A549 (cell line): ENCODE measurements around the gene ACTR1A. TPM values are rescaled to one million over a fixed set of nuclear protein-coding genes. Genes with fewer than 3 reads are reported as not detected.
"Not testable (repeated sequence)": the region's sequence is repeated elsewhere in the genome, so short reads cannot be mapped to it uniquely, and the experiment has no call there.

ENCODE experiments used
- ATAC-seq, 2 experiments: fragments of 200-7000 bp in 1 of 2; fragments of >200 bp in 1 of 2; cut with Nextera tagmentation in 1 of 2; cut with Tn5 transposase in 1 of 2; 3 replicates each; pipeline versions ENCODE4 v1.8.0 to v1.9.1; 2018 to 2020; ENCODE audit warnings: mild to moderate bottlenecking in 1 of 2, moderate library complexity in 1 of 2
- CTCF ChIA-PET: fragments of 300-600 bp; sonication (Branson Sonifier 250); formaldehyde crosslinking; extraction: SDS; loops from one replicate; lab custom pipeline; 2021; ENCODE audit warnings: antibody characterized with exemption, inconsistent platforms; lab: Yijun Ruan, JAX
- POLR2A ChIA-PET: fragments of 350-600 bp; formaldehyde crosslinking; extraction: SDS; loops from one replicate; lab custom pipeline; 2021; ENCODE audit warnings: antibody characterized with exemption, inconsistent platforms; lab: Yijun Ruan, JAX
- DNase-seq, 2 experiments: peaks; one replicate each; pipeline versions ENCODE4 v3.0.0 to v3.0.0-alpha.2; 2011 to 2016; ENCODE audit warnings: low read depth in 1 of 2, low spot score in 1 of 2
- FAIRE-seq: peaks from 2 replicates; lab custom pipeline; 2011; peaks lifted over from hg19 to GRCh38; lab: Jason Lieb, UNC
- H3K27ac ChIP-seq, 2 experiments: fragments of >200 bp; sonication (Bioruptor Twin); formaldehyde crosslinking; 3 replicates each; pipeline ENCODE4 v1.5.1; 2016 to 2017
- H3K4me1 ChIP-seq: fragments of >200 bp; sonication (Bioruptor Twin); formaldehyde crosslinking; 3 replicates; pipeline ENCODE4 v1.6.1; 2016
- H3K4me2 ChIP-seq: fragments of >200 bp; sonication (Bioruptor Twin); formaldehyde crosslinking; 3 replicates; pipeline ENCODE4 v1.6.1; 2016
- H3K4me3 ChIP-seq: fragments of >200 bp; sonication (Bioruptor Twin); formaldehyde crosslinking; 3 replicates; pipeline ENCODE4 v1.5.1; 2016
- H3K9me3 ChIP-seq: fragments of >200 bp; sonication (Bioruptor Twin); formaldehyde crosslinking; 3 replicates; pipeline ENCODE4 v1.6.1; 2016
- CEBPB ChIP-seq, 2 experiments: fragments of >200 bp in 1 of 2; sonication (Bioruptor Twin) in 1 of 2; formaldehyde crosslinking in 1 of 2; IDR thresholded peaks; 2 replicates each; pipeline ENCODE4 v1.6.1; 2012 to 2016
- CTCF ChIP-seq: fragments of >200 bp; sonication (Bioruptor Twin); formaldehyde crosslinking; IDR thresholded peaks from 3 replicates; pipeline ENCODE4 v1.5.1; 2016
- E2F6 ChIP-seq: IDR thresholded peaks from 2 replicates; pipeline ENCODE4 v1.6.1; 2012; ENCODE audit warnings: low read depth, borderline replicate concordance
- ESRRA ChIP-seq: fragments of 150-350 bp; IDR thresholded peaks from 2 replicates; pipeline ENCODE4 v1.6.1; 2014; ENCODE audit warnings: mild to moderate bottlenecking, low read length, borderline replicate concordance
- FOSL2 ChIP-seq, 2 experiments: fragments of 450-650 bp in 1 of 2; fragments of >200 bp in 1 of 2; sonication (Bioruptor Twin) in 1 of 2; formaldehyde crosslinking; IDR thresholded peaks; 2 replicates each; pipeline versions ENCODE4 v1.5.0 to v1.6.1; 2016 to 2020; ENCODE audit warnings: mild to moderate bottlenecking in 1 of 2, moderate library complexity in 1 of 2
- FOXS1 ChIP-seq: fragments of 250-450 bp; sonication (Bioruptor Pico); IDR thresholded peaks from 2 replicates; pipeline ENCODE4 v1.5.0; 2020; ENCODE audit warnings: mild to moderate bottlenecking, moderate library complexity
- GATA3 ChIP-seq: IDR thresholded peaks from 2 replicates; pipeline ENCODE4 v1.6.1; 2012; ENCODE audit warnings: borderline replicate concordance
- HDAC2 ChIP-seq: fragments of 200-600 bp; sonication (generic); IDR thresholded peaks from 2 replicates; pipeline ENCODE4 v1.6.1; 2016
- JUN ChIP-seq, 2 experiments: fragments of >200 bp; sonication (Bioruptor Twin); formaldehyde crosslinking; IDR thresholded peaks; 2 replicates in 1 of 2; 3 replicates in 1 of 2; pipeline ENCODE4 v1.6.1; 2016 to 2017
- PBX3 ChIP-seq: IDR thresholded peaks from 2 replicates; pipeline ENCODE4 v1.6.1; 2012
- PHF8 ChIP-seq: fragments of 200-600 bp; sonication (generic); IDR thresholded peaks from 2 replicates; pipeline ENCODE4 v1.6.1; 2016; ENCODE audit warnings: low read depth, mild to moderate bottlenecking, antibody characterized with exemption, moderate library complexity, borderline replicate concordance
- RAD21 ChIP-seq, 2 experiments: fragments of >200 bp in 1 of 2; sonication (Bioruptor Twin) in 1 of 2; formaldehyde crosslinking in 1 of 2; IDR thresholded peaks in 1 of 2; conservative IDR thresholded peaks in 1 of 2; 2 replicates in 1 of 2; 3 replicates in 1 of 2; pipeline ENCODE4 v1.6.1; 2012 to 2018; ENCODE audit warnings: inconsistent platforms in 1 of 2
- RNF2 ChIP-seq: fragments of 200-600 bp; sonication (generic); IDR thresholded peaks from 2 replicates; pipeline ENCODE4 v1.6.1; 2016; ENCODE audit warnings: low read depth, mild to moderate bottlenecking, antibody characterized with exemption, moderate library complexity, borderline replicate concordance
- SMC3 ChIP-seq: fragments of >200 bp; sonication (Bioruptor Twin); formaldehyde crosslinking; IDR thresholded peaks from 3 replicates; pipeline ENCODE4 v1.6.1; 2018; ENCODE audit warnings: inconsistent platforms
- WGBS: methylation state at CpG from one replicate; pipeline ENCODE4 v1.1.6; 2017; ENCODE audit errors: missing lambda C conversion rate; 5-methylcytosine and 5-hydroxymethylcytosine counted together
- polyA plus RNA-seq, 4 experiments: library from polyadenylated mRNA; depleted of rRNA in 3 of 4; stranded (reverse); fragments of >200 nt; fragmentation: RNase III in 1 of 4; extraction: RNeasy Plus Mini Kit Qiagen cat#74134 plus additional on column Dnase treatment in 1 of 4; gene quantifications; 2 replicates in 3 of 4; 3 replicates in 1 of 4; pipeline ENCODE4 v1.2.3, GENCODE V29; 2011 to 2017
- TF ChIP-seq, protein P1 (sequence below): fragments of 200-600 bp; sonication (generic); IDR thresholded peaks from 2 replicates; pipeline ENCODE4 v1.6.1; 2016; ENCODE audit warnings: antibody characterized with exemption, mild to moderate bottlenecking, moderate library complexity

The ACTR1A gene
- polyA plus RNA-seq, 2 of the 4 experiments (the other 2 are of a cell fraction), result 85.8 to 114 TPM

DNA sequence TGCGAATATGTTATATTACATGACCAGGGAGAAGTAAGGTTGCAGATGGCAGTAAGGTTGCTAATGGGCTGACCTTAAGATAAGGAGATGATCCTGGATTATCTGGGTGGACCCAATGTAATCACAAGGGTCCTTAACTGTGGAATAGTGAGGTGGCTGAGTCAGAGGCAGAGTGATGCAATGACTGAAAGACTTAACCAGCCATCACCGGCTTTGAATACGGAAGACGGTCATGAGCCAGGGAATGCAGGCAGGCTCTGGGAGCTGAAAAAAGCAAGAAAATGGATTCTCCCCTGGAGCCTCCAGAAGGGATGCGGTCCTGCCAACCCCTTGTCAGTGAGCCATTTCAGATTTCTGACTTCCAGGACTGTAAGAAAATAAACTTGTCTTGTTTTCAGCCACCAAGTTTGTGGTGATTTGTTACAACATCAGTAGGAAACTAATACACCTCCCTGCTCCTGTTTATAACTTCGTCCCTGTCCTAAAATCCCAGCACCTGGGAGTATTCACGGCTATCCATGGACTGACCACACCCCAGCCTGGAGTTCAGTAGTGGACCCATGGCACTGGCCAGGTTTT is 46.5 kb downstream of the ACTR1A start:
- H3K4me2 ChIP-seq, result peak overlapping the region; percentile 46
- CTCF ChIA-PET, result interaction anchor here (0.6 to 10.9 kb wide), 3 partner anchors 22 to 136 kb away, joined by 3 to 84 read pairs (median 7); no protein-coding TSS in a partner anchor
- ATAC-seq, result peak; percentile 53 to 69; a peak in 5 of 6 replicates
- H3K4me3 ChIP-seq, result no peak overlapping the region
- TF ChIP-seq CTCF (no peak), RAD21 (conservative IDR thresholded peaks at IDR 0.05 in 1 of 2, IDR thresholded peaks at IDR 0.05 in 1 of 2) (no peak), ESRRA (no peak), FOXS1 (no peak), FOSL2 (IDR thresholded peaks at IDR 0.05) (0 out of 2 replicates have a peak, but pooled peaks have one; percentile 14), FOSL2 (CRISPR knock-in tag; IDR thresholded peaks at IDR 0.05) (peak; percentile 56), HDAC2 (no peak), CEBPB (IDR thresholded peaks at IDR 0.05) (peak; percentile 66 to 87)
- TF ChIP-seq, all 56 proteins: peak for 2
- 59% methylated on average over 7 of the region's 7 CpGs for WGBS
- FAIRE-seq, result no peak
- peak in 1 of 2 experiments; percentile 63 for DNase-seq
- H3K27ac ChIP-seq, result peak overlapping the region; percentile 58 to 83
- H3K4me1 ChIP-seq, result peaks cover 54% of the 10 kb centered on the region
- H3K9me3 ChIP-seq, result no peaks in the 10 kb centered on the region
- POLR2A ChIA-PET, result interaction anchor here (0.9 kb wide), 1 partner anchor 46 kb away, joined by 3 read pairs; the partner anchor contains the start of gene ACTR1A

- Histone ChIP-seq H3K4me2 (peak overlapping the region; percentile 46; the same call in 2 of the 3 replicates), H3K27ac (peak overlapping the region; percentile 58 to 83), H3K4me1 (peaks cover 51% of the 10 kb centered on the region)
- FAIRE-seq, ATAC-seq, H3K4me3 ChIP-seq, POLR2A ChIA-PET, DNase-seq, H3K9me3 ChIP-seq: not testable (repeated sequence)
- CTCF ChIA-PET, result interaction anchor here (0.6 kb wide), 1 partner anchor 137 kb away, joined by 3 read pairs; no protein-coding TSS in a partner anchor
- 82% methylated on average over 13 of the region's 13 CpGs for WGBS
Observed at GRCh38 chr10:102454662-102455487, 47.6 kb downstream of the ACTR1A start.

DNA sequence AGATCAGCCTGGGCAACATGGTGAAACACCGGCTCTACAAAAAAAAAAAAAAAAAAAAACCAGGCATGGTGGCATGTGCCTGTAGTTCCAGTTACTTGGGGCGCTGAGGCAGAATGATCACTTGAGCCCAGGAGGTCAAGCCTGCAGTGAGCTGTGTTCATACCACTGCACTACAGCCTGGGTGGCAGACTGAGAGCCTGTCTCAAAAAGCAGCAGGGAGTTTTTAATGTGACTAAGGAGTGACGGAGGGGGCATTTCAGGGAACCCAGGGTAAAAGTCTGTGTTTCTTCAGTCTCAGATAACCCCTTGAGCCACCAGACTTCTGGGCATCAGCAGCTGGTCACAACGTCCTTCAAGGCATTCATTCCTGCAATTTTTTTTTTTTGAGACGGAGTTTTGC is 49.0 kb downstream of the ACTR1A start:
- ATAC-seq (no peak), DNase-seq (no peak), FAIRE-seq (no peak)
- H3K4me3 ChIP-seq, result no peak overlapping the region
- TF ChIP-seq CEBPB (IDR thresholded peaks at IDR 0.05) (no peak), JUN (IDR thresholded peaks at IDR 0.05) (0 out of 5 replicates have a peak, but pooled peaks of 1 of the 2 experiments have one; percentile 9)
- H3K27ac ChIP-seq, result peak overlapping the region in 1 of 2 experiments; percentile 52; a peak in 2 of 6 replicates
- no peaks in the 10 kb centered on the region for H3K9me3 ChIP-seq
- 97% methylated on average over 5 of the region's 5 CpGs for WGBS
- ChIA-PET CTCF (interaction anchor here (0.6 to 3.7 kb wide), 6 partner anchors 8 to 50 kb away, joined by 3 to 20 read pairs (median 3); no protein-coding TSS in a partner anchor), POLR2A (interaction anchor here (1.5 kb wide), 1 partner anchor 21 kb away, joined by 3 read pairs; the partner anchor contains the start of gene CUEDC2)
- H3K4me2 ChIP-seq, result peak overlapping the region; percentile 44; the same call in 2 of the 3 replicates
- H3K4me1 ChIP-seq, result peaks cover 55% of the 10 kb centered on the region

DNA sequence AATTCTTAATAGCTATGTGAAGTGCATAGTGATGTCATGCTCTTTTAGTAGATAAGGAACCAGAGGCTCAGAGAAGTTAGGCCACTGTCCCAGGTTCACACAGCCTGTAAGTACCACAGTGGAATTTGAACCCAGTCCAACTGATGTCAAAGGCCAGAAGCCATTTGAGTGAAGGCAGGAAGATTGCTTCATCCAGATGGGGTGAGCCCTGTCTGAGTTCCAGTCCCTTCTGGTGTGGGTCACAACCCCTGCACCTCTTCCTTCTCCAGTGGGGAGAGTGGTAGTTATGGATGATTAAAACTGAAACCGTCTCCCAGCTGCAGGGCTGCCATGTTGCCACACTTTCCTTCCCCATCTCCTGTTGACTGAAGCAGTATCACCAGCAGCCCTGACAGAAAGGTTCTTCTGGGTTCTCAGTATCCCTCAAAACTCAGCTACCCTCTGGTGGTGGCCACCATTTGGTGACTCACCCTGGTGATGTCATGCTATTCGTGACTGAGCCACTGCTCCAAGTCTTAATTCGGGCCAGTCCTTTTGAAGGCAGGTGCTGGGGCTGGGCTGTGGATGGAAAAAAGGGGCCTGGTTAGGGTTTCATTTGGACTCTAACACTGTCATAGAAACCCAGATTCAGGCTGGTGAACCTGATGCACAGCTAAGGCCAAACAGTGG is 49.7 kb downstream of the ACTR1A start:
- peak overlapping the region in 1 of 2 experiments; percentile 52; a peak in 2 of 6 replicates for H3K27ac ChIP-seq
- H3K4me1 ChIP-seq, result peaks cover 55% of the 10 kb centered on the region
- 42% methylated on average over 3 of the region's 3 CpGs for WGBS
- H3K4me3 ChIP-seq, result no peak overlapping the region
- DNase-seq (peak in 1 of 2 experiments; percentile 47), FAIRE-seq (no peak), ATAC-seq (0 out of 6 replicates have a peak, but pooled peaks of 1 of the 2 experiments have one; percentile 28)
- H3K4me2 ChIP-seq, result peak overlapping the region; percentile 44
- no peaks in the 10 kb centered on the region for H3K9me3 ChIP-seq
- ChIA-PET POLR2A (interaction anchor here (1.5 kb wide), 1 partner anchor 20 kb away, joined by 3 read pairs; the partner anchor contains the start of gene CUEDC2), CTCF (interaction anchor here (0.6 to 3.7 kb wide), 8 partner anchors 8 to 68 kb away, joined by 3 to 20 read pairs (median 3); no protein-coding TSS in a partner anchor)
- TF ChIP-seq PBX3 (no peak), E2F6 (no peak), SMC3 (no peak), PHF8 (no peak), FOSL2 (IDR thresholded peaks at IDR 0.05) (no peak), FOSL2 (CRISPR knock-in tag; IDR thresholded peaks at IDR 0.05) (peak; percentile 89), RNF2 (no peak), GATA3 (no peak), CEBPB (IDR thresholded peaks at IDR 0.05) (0 out of 4 replicates have a peak, but pooled peaks of 1 of the 2 experiments have one; percentile 9)
- TF ChIP-seq, protein P1, sequence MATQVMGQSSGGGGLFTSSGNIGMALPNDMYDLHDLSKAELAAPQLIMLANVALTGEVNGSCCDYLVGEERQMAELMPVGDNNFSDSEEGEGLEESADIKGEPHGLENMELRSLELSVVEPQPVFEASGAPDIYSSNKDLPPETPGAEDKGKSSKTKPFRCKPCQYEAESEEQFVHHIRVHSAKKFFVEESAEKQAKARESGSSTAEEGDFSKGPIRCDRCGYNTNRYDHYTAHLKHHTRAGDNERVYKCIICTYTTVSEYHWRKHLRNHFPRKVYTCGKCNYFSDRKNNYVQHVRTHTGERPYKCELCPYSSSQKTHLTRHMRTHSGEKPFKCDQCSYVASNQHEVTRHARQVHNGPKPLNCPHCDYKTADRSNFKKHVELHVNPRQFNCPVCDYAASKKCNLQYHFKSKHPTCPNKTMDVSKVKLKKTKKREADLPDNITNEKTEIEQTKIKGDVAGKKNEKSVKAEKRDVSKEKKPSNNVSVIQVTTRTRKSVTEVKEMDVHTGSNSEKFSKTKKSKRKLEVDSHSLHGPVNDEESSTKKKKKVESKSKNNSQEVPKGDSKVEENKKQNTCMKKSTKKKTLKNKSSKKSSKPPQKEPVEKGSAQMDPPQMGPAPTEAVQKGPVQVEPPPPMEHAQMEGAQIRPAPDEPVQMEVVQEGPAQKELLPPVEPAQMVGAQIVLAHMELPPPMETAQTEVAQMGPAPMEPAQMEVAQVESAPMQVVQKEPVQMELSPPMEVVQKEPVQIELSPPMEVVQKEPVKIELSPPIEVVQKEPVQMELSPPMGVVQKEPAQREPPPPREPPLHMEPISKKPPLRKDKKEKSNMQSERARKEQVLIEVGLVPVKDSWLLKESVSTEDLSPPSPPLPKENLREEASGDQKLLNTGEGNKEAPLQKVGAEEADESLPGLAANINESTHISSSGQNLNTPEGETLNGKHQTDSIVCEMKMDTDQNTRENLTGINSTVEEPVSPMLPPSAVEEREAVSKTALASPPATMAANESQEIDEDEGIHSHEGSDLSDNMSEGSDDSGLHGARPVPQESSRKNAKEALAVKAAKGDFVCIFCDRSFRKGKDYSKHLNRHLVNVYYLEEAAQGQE, result no peak
